GM23338 (cell line): ENCODE results near the gene IKZF1. TPM values are rescaled to one million over a fixed set of nuclear protein-coding genes. Genes with fewer than 3 reads are reported as not detected.

ENCODE experiments used
- ATAC-seq: fragments of 200-7000 bp; cut with Tn5 transposase; 3 replicates; pipeline ENCODE4 v1.9.1; 2020
- DNase-seq: peaks from one replicate; pipeline ENCODE4 v3.0.0-alpha.2; 2015; ENCODE audit warnings: low spot score
- H2AFZ ChIP-seq: fragments of 200-600 bp; sonication (generic); 2 replicates; pipeline ENCODE4 v1.8.0; 2016; ENCODE audit warnings: antibody characterized with exemption, mild to moderate bottlenecking, moderate library complexity
- H3F3A ChIP-seq: fragments of 200-600 bp; sonication (generic); replicated peaks from 2 replicates; pipeline ENCODE4 v1.8.0; 2017; ENCODE audit warnings: antibody characterized with exemption, mixed run types, low read depth
- H3K27ac ChIP-seq: fragments of 200-600 bp; sonication (generic); 2 replicates; pipeline ENCODE4 v1.6.1; 2016; ENCODE audit warnings: low read depth
- H3K27me3 ChIP-seq: fragments of 200-600 bp; sonication (generic); 2 replicates; pipeline ENCODE4 v1.8.0; 2016; ENCODE audit warnings: mild to moderate bottlenecking, mixed run types, moderate library complexity; ENCODE audit not compliant: insufficient read depth
- H3K36me3 ChIP-seq: fragments of 200-600 bp; sonication (generic); 2 replicates; pipeline ENCODE4 v1.8.0; 2016; ENCODE audit warnings: mild to moderate bottlenecking; ENCODE audit not compliant: insufficient read depth
- H3K4me1 ChIP-seq: fragments of 200-600 bp; sonication (generic); 2 replicates; pipeline ENCODE4 v1.8.0; 2016; ENCODE audit warnings: mild to moderate bottlenecking, moderate library complexity; ENCODE audit not compliant: insufficient read depth
- H3K4me2 ChIP-seq: fragments of 200-600 bp; sonication (generic); 2 replicates; pipeline ENCODE4 v1.7.1; 2017; ENCODE audit warnings: mixed run types
- H3K4me3 ChIP-seq: fragments of 200-600 bp; sonication (generic); 2 replicates; pipeline ENCODE4 v1.6.1; 2016; ENCODE audit warnings: mixed run types
- H3K79me2 ChIP-seq: fragments of 200-600 bp; sonication (generic); replicated peaks from 2 replicates; pipeline ENCODE4 v1.8.0; 2017; ENCODE audit warnings: mild to moderate bottlenecking; ENCODE audit not compliant: insufficient read depth
- H3K9me2 ChIP-seq: fragments of 200-600 bp; sonication (generic); 2 replicates; pipeline ENCODE4 v1.8.0; 2017; ENCODE audit not compliant: insufficient read depth
- H4K20me1 ChIP-seq: fragments of 200-600 bp; sonication (generic); replicated peaks from 2 replicates; pipeline ENCODE4 v1.8.0; 2017; ENCODE audit warnings: mild to moderate bottlenecking; ENCODE audit not compliant: insufficient read depth
- H3K27ac Mint-ChIP-seq: 2 replicates; pipeline ENCODE4 v1.8.0; 2020; ENCODE audit warnings: inconsistent platforms, mild to moderate bottlenecking, moderate library complexity, mixed read lengths
- H3K27me3 Mint-ChIP-seq: 3 replicates; pipeline ENCODE4 v1.8.0; 2022; ENCODE audit warnings: low read depth, mild to moderate bottlenecking, moderate library complexity, mixed read lengths, inconsistent platforms; ENCODE audit not compliant: insufficient read depth, poor library complexity
- H3K36me3 Mint-ChIP-seq: 3 replicates; pipeline ENCODE4 v1.8.0; 2021; ENCODE audit warnings: low read depth, mild to moderate bottlenecking, inconsistent platforms, moderate library complexity, mixed read lengths
- H3K4me1 Mint-ChIP-seq: 3 replicates; pipeline ENCODE4 v1.8.0; 2020; ENCODE audit warnings: mild to moderate bottlenecking, inconsistent platforms, mixed read lengths
- H3K4me3 Mint-ChIP-seq: 3 replicates; pipeline ENCODE4 v1.8.0; 2021; ENCODE audit warnings: moderate library complexity, mild to moderate bottlenecking, inconsistent platforms, mixed read lengths
- H3K9me3 Mint-ChIP-seq: 3 replicates; pipeline ENCODE4 v1.8.0; 2020; ENCODE audit warnings: moderate library complexity, mild to moderate bottlenecking, inconsistent platforms, mixed read lengths
- CTCF ChIP-seq, 2 experiments: fragments of 200-600 bp in 1 of 2; sonication (generic) in 1 of 2; conservative IDR thresholded peaks; 2 replicates each; pipeline versions ENCODE4 v1.5.1 to v1.6.1; 2016 to 2017; ENCODE audit warnings: antibody characterized with exemption in 2 of 2, low read depth in 2 of 2, mild to moderate bottlenecking in 2 of 2, moderate library complexity in 1 of 2
- ETS1 ChIP-seq: IDR thresholded peaks from 2 replicates; pipeline ENCODE4 v1.6.1; 2016; ENCODE audit warnings: antibody characterized with exemption
- EZH2 ChIP-seq: fragments of 200-600 bp; sonication (generic); IDR thresholded peaks from one replicate; pipeline ENCODE4 v1.8.0; 2017; ENCODE audit warnings: antibody characterized with exemption, mild to moderate bottlenecking, low read depth; ENCODE audit not compliant: unreplicated experiment
- JUNB ChIP-seq: IDR thresholded peaks from one replicate; pipeline ENCODE4 v1.6.1; 2016; ENCODE audit warnings: antibody characterized with exemption; ENCODE audit not compliant: unreplicated experiment
- NANOG ChIP-seq: IDR thresholded peaks from 2 replicates; pipeline ENCODE4 v1.6.1; 2016; ENCODE audit warnings: antibody characterized with exemption, borderline replicate concordance
- POLR2AphosphoS5 ChIP-seq: IDR thresholded peaks from 2 replicates; pipeline ENCODE4 v1.6.1; 2016; ENCODE audit warnings: antibody characterized with exemption, low read depth
- ZNF114 ChIP-seq: fragments of 250-450 bp; sonication (Bioruptor Pico); IDR thresholded peaks from 2 replicates; pipeline ENCODE4 v1.5.0; 2020; ENCODE audit warnings: mild to moderate bottlenecking, moderate library complexity
- ZNF331 ChIP-seq: fragments of 250-450 bp; sonication (Bioruptor Pico); IDR thresholded peaks from 2 replicates; pipeline ENCODE4 v1.5.0; 2020; ENCODE audit warnings: low read depth, mild to moderate bottlenecking, moderate library complexity
- polyA plus RNA-seq: library from polyadenylated mRNA; unstranded; fragments of >200 nt; fragmentation: Nextera tagmentation; extraction: Ambion mirVana; gene quantifications from 2 replicates; pipeline ENCODE4 v1.2.1, GENCODE V29; 2016
- total RNA-seq: library from RNA; depleted of rRNA; stranded (reverse); fragments of >200 nt; shearing (Covaris generic); gene quantifications from 2 replicates; pipeline ENCODE4 v1.2.3, GENCODE V29; 2014
- TF ChIP-seq, protein P1 (sequence below): IDR thresholded peaks from one replicate; pipeline ENCODE4 v1.6.1; 2018; ENCODE audit warnings: antibody characterized with exemption; ENCODE audit not compliant: unreplicated experiment

IKZF1 gene
- total and polyA plus RNA-seq, 2 experiments from 2014 or later = 0.57 to 1.8 TPM

DNA sequence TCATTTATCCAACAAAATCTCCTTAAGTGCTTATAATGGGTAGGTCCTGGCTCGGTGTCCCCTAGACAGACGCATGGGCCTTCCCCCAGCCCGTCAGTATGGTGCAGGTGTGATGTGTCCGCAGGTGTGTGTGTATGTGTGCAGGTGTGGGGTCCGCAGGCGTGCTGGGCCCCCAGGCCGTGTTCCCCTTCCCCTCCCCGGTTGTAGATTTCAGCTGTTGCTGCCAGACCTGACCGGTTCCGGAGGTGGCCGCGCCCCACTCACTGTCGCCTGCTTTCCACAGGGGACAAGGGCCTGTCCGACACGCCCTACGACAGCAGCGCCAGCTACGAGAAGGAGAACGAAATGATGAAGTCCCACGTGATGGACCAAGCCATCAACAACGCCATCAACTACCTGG is 95.1 kb downstream of the IKZF1 start:
- H3K4me2 ChIP-seq = no peak overlapping the region
- H3K9me2 ChIP-seq = no peaks in the 10 kb centered on the region
- no peaks in the 10 kb centered on the region for H3K9me3 Mint-ChIP-seq
- no peaks in the 10 kb centered on the region for H3K4me1 ChIP-seq
- no peaks in the 10 kb centered on the region for H3F3A ChIP-seq
- H3K27ac ChIP-seq = no peak overlapping the region
- no peaks in the 10 kb centered on the region for H3K36me3 ChIP-seq
- H3K4me3 ChIP-seq = no peak overlapping the region
- H3K4me3 Mint-ChIP-seq = peak overlapping the region; percentile 9; the same call in 1 of the 3 replicates
- ATAC-seq (no peak), DNase-seq (no peak)
- no peaks in the 10 kb centered on the region for H4K20me1 ChIP-seq
- no peak overlapping the region for H3K27ac Mint-ChIP-seq
- no peaks in the 10 kb centered on the region for H3K27me3 ChIP-seq
- peaks cover 4% of the 10 kb centered on the region for H3K27me3 Mint-ChIP-seq
- no peak for TF ChIP-seq JUNB
- TF ChIP-seq, protein P1, sequence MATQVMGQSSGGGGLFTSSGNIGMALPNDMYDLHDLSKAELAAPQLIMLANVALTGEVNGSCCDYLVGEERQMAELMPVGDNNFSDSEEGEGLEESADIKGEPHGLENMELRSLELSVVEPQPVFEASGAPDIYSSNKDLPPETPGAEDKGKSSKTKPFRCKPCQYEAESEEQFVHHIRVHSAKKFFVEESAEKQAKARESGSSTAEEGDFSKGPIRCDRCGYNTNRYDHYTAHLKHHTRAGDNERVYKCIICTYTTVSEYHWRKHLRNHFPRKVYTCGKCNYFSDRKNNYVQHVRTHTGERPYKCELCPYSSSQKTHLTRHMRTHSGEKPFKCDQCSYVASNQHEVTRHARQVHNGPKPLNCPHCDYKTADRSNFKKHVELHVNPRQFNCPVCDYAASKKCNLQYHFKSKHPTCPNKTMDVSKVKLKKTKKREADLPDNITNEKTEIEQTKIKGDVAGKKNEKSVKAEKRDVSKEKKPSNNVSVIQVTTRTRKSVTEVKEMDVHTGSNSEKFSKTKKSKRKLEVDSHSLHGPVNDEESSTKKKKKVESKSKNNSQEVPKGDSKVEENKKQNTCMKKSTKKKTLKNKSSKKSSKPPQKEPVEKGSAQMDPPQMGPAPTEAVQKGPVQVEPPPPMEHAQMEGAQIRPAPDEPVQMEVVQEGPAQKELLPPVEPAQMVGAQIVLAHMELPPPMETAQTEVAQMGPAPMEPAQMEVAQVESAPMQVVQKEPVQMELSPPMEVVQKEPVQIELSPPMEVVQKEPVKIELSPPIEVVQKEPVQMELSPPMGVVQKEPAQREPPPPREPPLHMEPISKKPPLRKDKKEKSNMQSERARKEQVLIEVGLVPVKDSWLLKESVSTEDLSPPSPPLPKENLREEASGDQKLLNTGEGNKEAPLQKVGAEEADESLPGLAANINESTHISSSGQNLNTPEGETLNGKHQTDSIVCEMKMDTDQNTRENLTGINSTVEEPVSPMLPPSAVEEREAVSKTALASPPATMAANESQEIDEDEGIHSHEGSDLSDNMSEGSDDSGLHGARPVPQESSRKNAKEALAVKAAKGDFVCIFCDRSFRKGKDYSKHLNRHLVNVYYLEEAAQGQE = no peak
- no peak overlapping the region for H2AFZ ChIP-seq
- H3K4me1 Mint-ChIP-seq = no peaks in the 10 kb centered on the region
- no peaks in the 10 kb centered on the region for H3K79me2 ChIP-seq
- H3K36me3 Mint-ChIP-seq = no peaks in the 10 kb centered on the region

GRCh38 chr7:50400114-50400513 is 95.6 kb downstream of the IKZF1 start:
- Histone ChIP-seq H2AFZ (peak overlapping the region; percentile 14; the same call in 1 of the 2 replicates), H3K79me2 (no peaks in the 10 kb centered on the region), H3K9me2 (no peaks in the 10 kb centered on the region), H3K4me1 (no peaks in the 10 kb centered on the region), H4K20me1 (no peaks in the 10 kb centered on the region), H3K27ac (no peak overlapping the region), H3K27me3 (no peaks in the 10 kb centered on the region), H3F3A (no peaks in the 10 kb centered on the region), H3K4me2 (no peak overlapping the region), H3K36me3 (no peaks in the 10 kb centered on the region), H3K4me3 (no peak overlapping the region)
- H3K4me3 Mint-ChIP-seq = no peak overlapping the region; the same call in 2 of the 3 replicates
- ATAC-seq = peak; percentile 58
- H3K9me3 Mint-ChIP-seq = no peaks in the 10 kb centered on the region
- H3K27me3 Mint-ChIP-seq = peaks cover 4% of the 10 kb centered on the region
- no peak for DNase-seq
- no peaks in the 10 kb centered on the region for H3K36me3 Mint-ChIP-seq
- H3K4me1 Mint-ChIP-seq = no peaks in the 10 kb centered on the region
- H3K27ac Mint-ChIP-seq = no peak overlapping the region
- TF ChIP-seq ZNF114 (CRISPR knock-in tag) (no peak), ETS1 (no peak), ZNF331 (CRISPR knock-in tag) (no peak), EZH2 (no peak), POLR2AphosphoS5 (no peak), NANOG (no peak), CTCF (conservative IDR thresholded peaks at IDR 0.05; ENCODE audit: low read depth in 2 of 2) (no peak)
- TF ChIP-seq, protein P1 = no peak
